GF-D8 (cell line): Measurements from ENCODE around the gene KLHDC7B.

Source experiments
- DNase-seq: peaks from one replicate; lab custom pipeline; 2025; lab: John Stamatoyannopoulos, UW

Gene KLHDC7B

GRCh38 chr22:50548040-50548920 is 2.6 kb downstream of the KLHDC7B start:
- DNase-seq, result peak; percentile 0

- no peak for DNase-seq
Measured at GRCh38 chr22:50548921-50549790, 3.5 kb downstream of the KLHDC7B start.

GRCh38 chr22:50550395-50550794 is 4.7 kb downstream of the KLHDC7B start:
- DNase-seq, result no peak

- no peak for DNase-seq
Measured at GRCh38 chr22:50551160-50551752, 5.6 kb downstream of the KLHDC7B start.

GRCh38 chr22:50553310-50553709 is 7.6 kb downstream of the KLHDC7B start:
- DNase-seq, result no peak

- no peak for DNase-seq
Measured at GRCh38 chr22:50556703-50557102, 11.0 kb downstream of the KLHDC7B start.

- no peak for DNase-seq
Measured at GRCh38 chr22:50560034-50560433, 14.3 kb downstream of the KLHDC7B start.

- no peak for DNase-seq
Measured at GRCh38 chr22:50561401-50562358, 16.0 kb downstream of the KLHDC7B start.

- peak; percentile 80 for DNase-seq
Measured at GRCh38 chr22:50562523-50563412, 17.1 kb downstream of the KLHDC7B start, which contains the start of gene SYCE3. SYCE3 (minus strand) TSS chr22:50562919; CDS start chr22:50556405, 6,514 bp downstream.

- DNase-seq, result no peak
Measured at GRCh38 chr22:50563413-50564160, 17.9 kb downstream of the KLHDC7B start.

GRCh38 chr22:50564289-50564688 is 18.6 kb downstream of the KLHDC7B start:
- DNase-seq, result no peak

GRCh38 chr22:50567721-50568252 is 22.1 kb downstream of the KLHDC7B start:
- DNase-seq, result no peak

- no peak for DNase-seq
Measured at GRCh38 chr22:50568626-50569025, 22.9 kb downstream of the KLHDC7B start.

- DNase-seq, result no peak
Measured at GRCh38 chr22:50569041-50569459, 23.4 kb downstream of the KLHDC7B start.

- no peak for DNase-seq
Measured at GRCh38 chr22:50569896-50570535, 24.3 kb downstream of the KLHDC7B start.

- no peak for DNase-seq
Measured at GRCh38 chr22:50570861-50571260, 25.2 kb downstream of the KLHDC7B start.

- no peak for DNase-seq
Measured at GRCh38 chr22:50571264-50572175, 25.8 kb downstream of the KLHDC7B start.

GRCh38 chr22:50572965-50573364 is 27.3 kb downstream of the KLHDC7B start:
- no peak for DNase-seq
